Liver (tissue), 3 donors: ENCODE results near the gene ARHGAP32.

Source experiments
- ATF3 ChIP-seq: IDR thresholded peaks from 2 replicates; pipeline ENCODE4 v1.6.1; 2016; ENCODE audit warnings: antibody characterized with exemption
- CTCF ChIP-seq: fragments of 150-350 bp; IDR thresholded peaks from 2 replicates; pipeline ENCODE4 v1.5.1; 2017; ENCODE audit warnings: improper control_type of control experiment, low read depth, low read length; ENCODE audit not compliant: missing input control
- EGR1 ChIP-seq, 2 donors: IDR thresholded peaks; 2 replicates each; pipeline ENCODE4 v1.6.1; 2016 to 2018; ENCODE audit warnings: antibody characterized with exemption in 2 of 2, low read depth in 2 of 2
- GABPA ChIP-seq, 2 donors: IDR thresholded peaks in 1 of 2; conservative IDR thresholded peaks in 1 of 2; 2 replicates each; pipeline ENCODE4 v1.6.1; 2016; ENCODE audit warnings: antibody characterized with exemption in 2 of 2, mild to moderate bottlenecking in 1 of 2, moderate library complexity in 1 of 2
- HNF4G ChIP-seq: IDR thresholded peaks from 2 replicates; pipeline ENCODE4 v1.6.1; 2016; ENCODE audit warnings: antibody characterized with exemption
- JUND ChIP-seq, 2 donors: IDR thresholded peaks; 2 replicates each; pipeline ENCODE4 v1.6.1; 2016; ENCODE audit warnings: antibody characterized with exemption in 2 of 2
- MAX ChIP-seq: IDR thresholded peaks from 2 replicates; pipeline ENCODE4 v1.6.1; 2016; ENCODE audit warnings: antibody characterized with exemption
- RAD21 ChIP-seq, 2 donors: IDR thresholded peaks; 2 replicates each; pipeline ENCODE4 v1.6.1; 2016; ENCODE audit warnings: antibody characterized with exemption in 2 of 2, mild to moderate bottlenecking in 2 of 2
- RXRA ChIP-seq, 2 donors: IDR thresholded peaks; 2 replicates each; pipeline ENCODE4 v1.6.1; 2017 to 2018; ENCODE audit warnings: antibody characterized with exemption in 2 of 2, mild to moderate bottlenecking in 1 of 2
- SP1 ChIP-seq: IDR thresholded peaks from 2 replicates; pipeline ENCODE4 v1.6.1; 2018; ENCODE audit warnings: antibody characterized with exemption, mild to moderate bottlenecking
- YY1 ChIP-seq: IDR thresholded peaks from 2 replicates; pipeline ENCODE4 v1.6.1; 2016; ENCODE audit warnings: antibody characterized with exemption, mild to moderate bottlenecking
- donor health status: healthy.
- donor health status: healthy.

GRCh38 chr11:128931066-128931465 lies 261.1 kb downstream of the ARHGAP32 start:
- TF ChIP-seq RAD21 (IDR thresholded peaks at IDR 0.05) (no peak), CTCF (no peak), HNF4G (no peak), MAX (no peak), JUND (IDR thresholded peaks at IDR 0.05) (no peak), RXRA (IDR thresholded peaks at IDR 0.05) (no peak), ATF3 (no peak), GABPA (IDR thresholded peaks at IDR 0.05 in 1 of 2, conservative IDR thresholded peaks at IDR 0.05 in 1 of 2) (no peak), SP1 (no peak), YY1 (no peak), EGR1 (IDR thresholded peaks at IDR 0.05; ENCODE audit: low read depth in 2 of 2) (no peak)
